ENCODE data around the gene AFG1L.

The AFG1L gene

DNA sequence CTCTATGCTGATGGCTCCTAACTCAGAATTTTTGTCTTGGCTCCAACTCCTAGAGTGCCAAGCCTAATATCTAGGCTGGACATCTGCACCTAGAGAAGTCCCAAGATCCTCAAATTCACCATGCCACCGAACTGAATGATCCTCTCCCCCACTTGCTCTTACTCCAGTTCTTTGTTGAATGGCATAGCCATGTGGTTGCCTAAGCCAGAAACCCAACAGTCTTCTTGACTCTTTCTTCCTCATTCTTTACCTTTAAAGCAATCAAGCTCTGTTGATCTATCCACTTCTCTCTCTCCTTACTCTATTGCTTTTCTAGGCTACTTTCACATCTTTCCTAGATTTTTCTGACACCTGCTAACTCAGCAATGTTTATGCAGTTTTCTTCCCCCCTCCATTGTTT lies 139.4 kb downstream of the AFG1L start:
- TF ChIP-seq, protein P1, sequence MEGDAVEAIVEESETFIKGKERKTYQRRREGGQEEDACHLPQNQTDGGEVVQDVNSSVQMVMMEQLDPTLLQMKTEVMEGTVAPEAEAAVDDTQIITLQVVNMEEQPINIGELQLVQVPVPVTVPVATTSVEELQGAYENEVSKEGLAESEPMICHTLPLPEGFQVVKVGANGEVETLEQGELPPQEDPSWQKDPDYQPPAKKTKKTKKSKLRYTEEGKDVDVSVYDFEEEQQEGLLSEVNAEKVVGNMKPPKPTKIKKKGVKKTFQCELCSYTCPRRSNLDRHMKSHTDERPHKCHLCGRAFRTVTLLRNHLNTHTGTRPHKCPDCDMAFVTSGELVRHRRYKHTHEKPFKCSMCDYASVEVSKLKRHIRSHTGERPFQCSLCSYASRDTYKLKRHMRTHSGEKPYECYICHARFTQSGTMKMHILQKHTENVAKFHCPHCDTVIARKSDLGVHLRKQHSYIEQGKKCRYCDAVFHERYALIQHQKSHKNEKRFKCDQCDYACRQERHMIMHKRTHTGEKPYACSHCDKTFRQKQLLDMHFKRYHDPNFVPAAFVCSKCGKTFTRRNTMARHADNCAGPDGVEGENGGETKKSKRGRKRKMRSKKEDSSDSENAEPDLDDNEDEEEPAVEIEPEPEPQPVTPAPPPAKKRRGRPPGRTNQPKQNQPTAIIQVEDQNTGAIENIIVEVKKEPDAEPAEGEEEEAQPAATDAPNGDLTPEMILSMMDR (IDR thresholded peaks at IDR 0.05; ENCODE audit: extremely low read depth, insufficient read depth, missing control alignments): no peak
- DNase-seq (ENCODE audit: low spot score): no peak
- in situ Hi-C loops (cut with MboI; ENCODE audit: low pct_unique_long_range_greater_than_20kb, low sequenced_read_pairs, unreplicated experiment): no loop called here

DNA sequence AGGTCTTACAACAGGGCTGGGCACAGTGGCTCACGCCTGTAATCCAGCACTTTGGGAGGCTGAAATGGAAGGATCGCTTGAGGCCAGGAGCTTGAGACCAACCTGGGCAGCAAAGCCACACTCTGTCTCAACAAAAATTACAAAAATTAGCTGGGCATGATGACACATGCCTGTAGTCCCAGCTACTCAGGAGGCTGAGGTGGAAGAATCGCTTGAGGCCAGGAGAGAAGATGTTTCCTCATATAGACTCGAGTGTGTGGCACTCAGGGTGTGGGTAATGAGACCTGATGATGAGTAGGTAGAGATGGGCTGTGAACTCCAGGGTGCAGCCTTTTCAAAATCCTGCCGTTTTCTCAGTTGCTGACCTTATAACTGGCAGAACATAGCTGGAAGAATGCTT lies 140.5 kb downstream of the AFG1L start:
- DNase-seq (ENCODE audit: low spot score): no peak
- TF ChIP-seq, protein P1 (IDR thresholded peaks at IDR 0.05; ENCODE audit: extremely low read depth, insufficient read depth, missing control alignments): no peak
- in situ Hi-C loops (cut with MboI; ENCODE audit: low pct_unique_long_range_greater_than_20kb, low sequenced_read_pairs, unreplicated experiment): no loop called here

DNA sequence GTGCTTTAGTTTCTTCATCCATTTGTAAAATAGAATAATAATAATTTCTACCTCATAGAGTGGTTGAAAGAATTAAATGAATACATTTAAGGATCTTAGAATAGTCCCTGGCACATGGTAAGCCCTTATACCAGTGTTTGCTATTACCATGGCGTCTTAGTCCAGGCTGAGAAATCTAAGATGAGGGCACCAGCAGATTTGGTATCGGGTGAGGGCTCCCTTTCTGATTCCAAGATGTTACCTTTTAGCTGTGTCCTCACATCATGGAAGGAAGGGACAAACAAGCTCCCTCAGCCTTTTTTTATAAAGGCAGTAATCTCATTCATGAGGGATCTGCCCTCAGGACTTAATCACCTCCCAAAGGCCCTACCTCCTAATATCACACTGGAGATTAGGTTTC lies 141.9 kb downstream of the AFG1L start:
- TF ChIP-seq, protein P1 (IDR thresholded peaks at IDR 0.05; ENCODE audit: extremely low read depth, insufficient read depth, missing control alignments): no peak
- in situ Hi-C loops (cut with MboI; ENCODE audit: low pct_unique_long_range_greater_than_20kb, low sequenced_read_pairs, unreplicated experiment): no loop called here
- DNase-seq (ENCODE audit: low spot score): no peak

DNA sequence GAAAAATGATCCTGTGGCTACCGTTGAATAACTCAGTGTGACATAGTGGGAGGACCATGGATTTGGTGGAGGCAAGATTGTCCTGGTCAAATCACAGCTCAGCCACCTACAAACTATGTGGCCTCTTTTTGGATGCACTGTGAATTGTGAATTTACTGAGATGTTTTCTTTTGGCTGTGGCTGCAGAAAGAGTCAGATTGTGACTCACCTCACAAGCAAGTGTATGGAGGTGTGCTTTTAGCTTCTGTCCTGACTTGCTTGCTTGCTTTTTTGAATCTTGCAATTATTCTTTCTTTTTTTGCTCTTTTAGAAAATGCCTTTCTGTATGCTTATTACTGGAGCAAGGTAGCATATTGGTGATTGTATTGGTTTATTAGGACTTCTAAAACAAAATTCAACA lies 143.0 kb downstream of the AFG1L start:
- in situ Hi-C loops (cut with MboI; ENCODE audit: low pct_unique_long_range_greater_than_20kb, low sequenced_read_pairs, unreplicated experiment): no loop called here
- DNase-seq (ENCODE audit: low spot score): no peak
- TF ChIP-seq, protein P1 (IDR thresholded peaks at IDR 0.05; ENCODE audit: extremely low read depth, insufficient read depth, missing control alignments): no peak

DNA sequence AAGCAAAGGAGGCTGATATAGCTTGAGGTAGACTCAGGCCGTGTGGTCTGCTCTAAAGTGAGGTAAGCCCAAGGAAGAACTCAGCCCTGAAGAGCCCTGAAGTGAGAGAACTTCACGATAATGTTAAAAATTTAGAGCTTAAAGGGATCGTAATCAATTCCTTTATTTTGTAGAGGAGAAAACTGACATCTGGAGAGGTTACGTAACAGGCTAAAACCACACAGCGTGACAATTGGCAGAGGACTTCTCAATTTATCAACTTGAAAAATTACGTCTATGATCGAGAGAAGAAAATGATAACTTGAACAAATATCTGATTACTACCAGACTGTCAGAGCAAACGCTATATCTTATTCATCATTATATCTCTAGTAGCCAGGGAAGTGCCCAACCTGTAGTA lies 144.1 kb downstream of the AFG1L start:
- TF ChIP-seq, protein P1 (IDR thresholded peaks at IDR 0.05; ENCODE audit: extremely low read depth, insufficient read depth, missing control alignments): no peak
- in situ Hi-C loops (cut with MboI; ENCODE audit: low pct_unique_long_range_greater_than_20kb, low sequenced_read_pairs, unreplicated experiment): no loop called here
- DNase-seq (ENCODE audit: low spot score): no peak

DNA sequence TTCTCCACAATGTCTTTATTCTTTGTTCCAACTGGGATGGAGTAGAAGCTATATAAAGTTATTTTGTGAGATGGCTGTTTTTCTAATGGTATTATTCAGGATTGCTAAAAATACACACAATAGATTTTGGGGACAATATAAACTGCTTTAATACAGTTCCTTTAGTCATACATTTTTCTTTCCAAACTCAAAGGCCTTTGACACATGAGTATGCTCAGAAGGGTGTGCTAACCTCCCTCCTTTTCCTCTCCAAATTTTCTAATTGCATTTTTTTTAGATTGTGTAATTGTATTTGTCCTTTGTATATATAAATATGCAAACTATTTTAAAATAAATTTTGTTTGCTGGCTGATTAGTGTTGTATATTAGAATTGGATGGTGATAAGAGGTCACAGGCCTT lies 146.3 kb downstream of the AFG1L start:
- no peak for DNase-seq (ENCODE audit: low spot score)
- in situ Hi-C loops (cut with MboI; ENCODE audit: low pct_unique_long_range_greater_than_20kb, low sequenced_read_pairs, unreplicated experiment): no loop called here
- TF ChIP-seq, protein P1 (IDR thresholded peaks at IDR 0.05; ENCODE audit: extremely low read depth, insufficient read depth, missing control alignments): no peak

All from GM13977 (cell line).